ENCODE results near the gene PISD.
"Not testable (repeated sequence)": the region's sequence is repeated elsewhere in the genome, so short reads cannot be mapped to it uniquely, and the experiment has no call there.

Gene PISD

DNA sequence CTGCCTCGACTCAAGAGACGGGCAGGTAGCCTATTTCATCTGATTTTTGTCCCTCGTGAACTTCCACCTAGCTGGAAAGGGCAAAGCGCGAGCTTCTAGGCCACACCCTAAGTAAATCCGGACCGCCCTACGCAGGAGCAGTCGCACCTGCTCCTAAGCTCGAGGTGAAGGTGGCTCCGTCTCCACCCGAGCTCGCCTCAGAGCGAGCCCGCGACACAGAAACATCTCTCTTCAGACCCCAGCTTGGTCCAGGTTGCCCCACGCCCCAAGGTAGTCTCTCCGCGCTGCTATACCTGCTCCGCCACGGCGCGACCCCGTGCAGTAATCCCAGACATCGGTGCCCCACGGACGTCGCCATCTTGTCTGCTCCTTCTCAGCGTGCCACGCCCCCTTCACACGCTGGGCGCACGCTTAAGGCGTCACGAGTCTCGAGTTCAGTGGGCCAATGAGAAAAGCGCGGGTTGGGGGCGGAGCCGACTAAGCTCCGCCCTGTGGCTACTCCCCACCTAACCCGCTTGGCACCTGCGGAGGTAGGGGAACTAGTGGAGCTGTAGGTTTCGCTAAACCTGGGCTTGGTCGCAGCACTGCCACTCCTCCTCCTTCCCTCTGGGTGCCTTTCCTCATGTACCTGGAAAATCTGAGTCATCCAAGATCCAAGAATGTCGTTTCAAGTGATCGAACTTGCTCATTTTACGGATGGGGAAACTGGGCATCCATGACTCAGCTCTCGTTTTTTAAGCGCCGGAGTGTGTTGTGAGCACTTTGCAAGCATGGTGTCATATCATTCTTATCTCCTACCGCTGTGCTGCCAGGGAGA is at the start of gene PISD:
PISD (minus strand) TSS at position 365 of the 817 bp plus-strand sequence; CDS start at position 358, 7 bp downstream.
- peak; percentile 99 for DNase-seq

DNA sequence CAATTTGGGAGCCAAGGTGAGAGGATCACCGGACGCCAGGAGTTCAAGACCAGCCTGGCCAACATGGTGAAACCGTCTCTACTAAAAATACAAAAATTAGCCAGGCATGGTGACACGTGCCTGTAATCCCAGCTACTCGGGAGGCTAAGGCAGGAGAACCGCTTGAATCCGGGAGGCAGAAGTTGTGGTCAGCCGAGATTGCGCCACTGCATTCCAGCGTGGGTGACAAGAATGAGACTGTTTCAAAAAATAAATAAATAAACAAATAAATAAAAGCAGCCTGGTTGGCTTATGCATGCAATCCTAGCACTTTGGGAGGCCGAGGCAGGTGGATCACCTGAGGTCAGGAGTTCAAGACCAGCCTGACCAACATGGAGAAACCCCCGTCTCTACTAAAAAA is 49.2 kb upstream of the PISD start:
- not testable (repeated sequence) for DNase-seq

DNA sequence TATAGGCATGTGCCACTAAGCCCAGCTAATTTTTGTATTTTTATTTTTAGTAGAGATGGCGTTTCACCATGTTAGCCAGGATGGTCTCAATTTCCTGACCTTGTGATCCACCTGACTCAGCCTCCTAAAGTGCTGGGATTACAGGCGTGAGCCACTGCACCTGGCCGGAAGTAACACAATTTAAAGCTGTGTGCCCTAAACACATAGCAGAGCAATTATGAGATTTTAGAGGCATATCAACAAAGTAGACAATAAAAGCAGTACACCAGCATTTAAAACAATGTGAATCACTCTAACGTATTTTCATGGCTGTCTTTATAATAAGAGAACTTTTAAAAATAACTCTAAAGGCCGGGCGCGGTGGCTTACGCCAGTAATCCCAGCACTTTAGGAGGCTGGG is 45.5 kb upstream of the PISD start:
- no peak for DNase-seq

DNA sequence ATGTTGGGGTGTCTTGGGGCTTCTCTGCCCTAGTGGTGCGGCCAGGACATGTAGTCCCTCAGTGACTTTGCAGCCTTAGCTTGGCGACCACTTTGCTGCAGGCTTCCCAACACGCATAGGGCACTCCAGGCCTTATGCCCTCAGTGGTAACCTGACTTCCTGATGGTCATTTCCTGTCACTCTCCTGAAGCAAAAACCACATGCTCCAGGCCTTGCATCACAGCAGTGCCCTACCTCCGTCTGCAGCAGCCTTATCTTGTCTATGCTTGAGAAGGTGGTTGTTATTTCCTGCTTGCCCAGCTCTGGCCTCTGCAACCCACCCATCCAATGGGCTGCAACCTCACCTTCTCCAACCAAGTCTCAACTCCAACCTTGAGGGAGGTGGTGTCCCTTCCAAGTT is 33.4 kb upstream of the PISD start:
- DNase-seq: no peak

DNA sequence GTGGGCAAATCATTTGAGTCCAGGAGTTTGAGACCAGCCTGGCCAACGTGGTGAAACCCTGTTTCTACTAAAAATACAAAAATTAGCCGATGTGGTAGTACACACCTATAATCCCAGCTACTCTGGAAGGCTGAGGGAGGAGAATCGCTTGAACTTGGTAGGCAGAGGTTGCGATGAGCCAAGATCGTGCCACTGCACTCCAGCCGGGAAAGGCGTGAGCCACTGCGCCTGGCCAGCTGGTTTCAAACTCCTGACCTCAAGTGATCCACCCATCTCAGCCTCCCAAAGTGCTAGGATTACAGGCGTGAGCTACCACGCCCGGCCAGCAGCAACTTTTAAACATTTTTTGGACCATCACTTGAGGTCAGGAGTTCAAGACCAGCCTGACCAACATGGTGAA is 32.0 kb upstream of the PISD start:
- DNase-seq: not testable (repeated sequence)

DNA sequence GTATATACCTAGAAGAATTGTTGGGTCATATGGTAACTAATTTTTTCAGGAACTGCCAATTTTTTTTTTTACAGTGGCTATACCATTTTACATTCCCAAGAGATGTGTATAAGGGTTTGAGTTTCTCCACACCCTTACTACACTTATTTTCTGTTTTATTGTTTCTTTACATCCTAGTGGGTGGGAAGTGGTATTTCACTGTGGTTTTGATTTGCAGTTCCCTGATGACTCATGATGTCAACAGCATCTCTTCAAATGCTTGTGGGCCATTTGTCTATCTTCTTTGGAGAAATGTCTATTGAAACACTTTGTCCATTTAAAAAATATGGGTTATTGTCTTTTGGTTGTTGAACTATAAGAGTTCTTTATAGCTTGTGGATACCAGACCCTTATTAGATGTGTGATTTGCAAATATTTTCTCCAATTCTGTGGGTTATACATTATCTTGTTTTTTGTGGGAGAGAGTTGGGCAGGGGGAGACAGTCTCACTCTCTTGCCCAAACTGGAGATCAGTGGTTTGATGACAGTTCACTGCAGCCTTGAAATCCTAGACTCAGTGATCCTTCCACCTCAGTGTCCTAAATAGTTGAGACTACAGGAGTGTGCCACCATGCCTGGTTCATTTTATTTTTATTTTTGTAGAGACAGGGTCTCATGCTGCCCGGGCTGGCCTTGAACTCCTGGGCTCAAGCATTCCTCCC is 30.3 kb upstream of the PISD start:
- DNase-seq: no peak

DNA sequence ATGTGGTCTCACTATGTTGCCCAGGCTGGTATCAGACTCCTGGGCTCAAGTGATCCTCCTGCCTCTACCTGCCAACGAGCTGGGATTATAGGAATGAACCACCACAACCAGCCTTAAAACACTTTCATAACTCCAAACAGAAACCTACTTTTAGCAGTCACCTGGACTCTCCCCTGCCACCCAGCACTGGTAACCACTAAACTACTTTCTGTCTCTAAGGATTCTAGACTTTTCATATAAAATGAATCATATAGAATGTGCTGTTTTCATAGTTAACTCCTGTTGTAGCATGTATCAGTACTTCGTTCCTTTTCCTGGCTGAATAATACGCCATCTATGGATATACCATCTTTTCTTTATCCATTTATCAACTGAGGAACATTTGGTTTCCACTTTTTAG is 29.4 kb upstream of the PISD start:
- DNase-seq: no peak

DNA sequence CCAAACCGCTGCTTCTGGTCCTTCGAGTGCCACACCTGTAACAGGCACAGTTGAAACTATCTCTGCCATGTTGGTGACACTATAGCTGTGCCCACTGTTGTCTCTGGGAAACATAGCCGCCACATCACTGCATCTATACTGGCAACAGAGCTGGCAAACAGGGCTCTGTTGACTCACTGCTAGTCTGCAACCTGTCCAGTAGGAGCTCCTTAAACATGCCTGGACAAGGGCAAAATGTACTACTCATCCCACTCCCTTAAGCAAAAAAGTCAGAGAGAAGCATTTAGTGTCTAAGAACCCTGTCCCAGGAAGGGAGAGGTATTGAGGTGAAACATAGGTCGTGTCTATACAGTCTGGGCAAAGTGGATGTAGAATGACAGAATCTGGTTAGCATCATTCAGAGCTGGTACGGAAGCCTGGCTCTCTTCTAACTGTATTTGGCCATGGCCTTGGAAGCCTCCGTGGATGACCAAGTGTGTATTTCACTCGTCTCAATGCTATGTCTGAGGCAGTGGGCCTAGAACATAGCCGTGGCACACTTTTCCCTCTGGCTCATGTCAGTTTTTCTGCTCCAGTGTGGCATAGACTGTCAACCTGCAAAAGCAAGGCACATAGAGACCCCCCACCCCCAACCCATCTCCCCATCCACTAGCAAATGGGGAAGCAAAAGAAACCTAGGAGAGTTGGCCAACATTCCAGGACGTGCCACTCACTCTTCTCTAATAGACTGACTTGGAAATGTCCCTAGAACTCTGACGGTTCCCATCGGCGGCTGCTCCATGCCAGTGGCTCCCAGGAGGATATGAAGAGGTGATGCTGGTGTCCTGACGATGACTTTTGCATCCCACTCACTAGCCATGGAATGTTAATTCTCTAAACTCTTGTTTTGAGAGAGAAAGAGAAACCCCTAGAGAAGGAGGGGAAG is 21.4 kb upstream of the PISD start:
- no peak for DNase-seq

DNA sequence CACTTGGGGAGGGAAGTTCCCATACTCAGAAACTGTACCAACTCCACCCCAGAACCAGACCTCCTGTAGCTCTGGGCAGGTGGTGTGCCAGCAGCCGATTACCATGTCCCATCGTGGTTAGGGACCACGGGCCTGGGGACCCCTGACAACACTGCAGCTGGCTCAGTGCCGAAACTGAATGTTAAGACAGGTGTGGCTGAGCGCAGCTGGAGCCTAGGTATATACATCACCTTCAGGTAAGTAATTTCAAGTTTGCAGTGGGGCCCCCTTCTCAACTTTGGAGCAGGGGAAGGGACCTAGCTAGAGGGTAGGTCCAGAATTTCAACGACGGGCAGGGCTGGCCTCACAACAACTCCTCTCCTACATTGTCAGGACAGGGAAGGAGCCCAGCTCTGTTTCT is 20.7 kb upstream of the PISD start:
- DNase-seq: no peak

DNA sequence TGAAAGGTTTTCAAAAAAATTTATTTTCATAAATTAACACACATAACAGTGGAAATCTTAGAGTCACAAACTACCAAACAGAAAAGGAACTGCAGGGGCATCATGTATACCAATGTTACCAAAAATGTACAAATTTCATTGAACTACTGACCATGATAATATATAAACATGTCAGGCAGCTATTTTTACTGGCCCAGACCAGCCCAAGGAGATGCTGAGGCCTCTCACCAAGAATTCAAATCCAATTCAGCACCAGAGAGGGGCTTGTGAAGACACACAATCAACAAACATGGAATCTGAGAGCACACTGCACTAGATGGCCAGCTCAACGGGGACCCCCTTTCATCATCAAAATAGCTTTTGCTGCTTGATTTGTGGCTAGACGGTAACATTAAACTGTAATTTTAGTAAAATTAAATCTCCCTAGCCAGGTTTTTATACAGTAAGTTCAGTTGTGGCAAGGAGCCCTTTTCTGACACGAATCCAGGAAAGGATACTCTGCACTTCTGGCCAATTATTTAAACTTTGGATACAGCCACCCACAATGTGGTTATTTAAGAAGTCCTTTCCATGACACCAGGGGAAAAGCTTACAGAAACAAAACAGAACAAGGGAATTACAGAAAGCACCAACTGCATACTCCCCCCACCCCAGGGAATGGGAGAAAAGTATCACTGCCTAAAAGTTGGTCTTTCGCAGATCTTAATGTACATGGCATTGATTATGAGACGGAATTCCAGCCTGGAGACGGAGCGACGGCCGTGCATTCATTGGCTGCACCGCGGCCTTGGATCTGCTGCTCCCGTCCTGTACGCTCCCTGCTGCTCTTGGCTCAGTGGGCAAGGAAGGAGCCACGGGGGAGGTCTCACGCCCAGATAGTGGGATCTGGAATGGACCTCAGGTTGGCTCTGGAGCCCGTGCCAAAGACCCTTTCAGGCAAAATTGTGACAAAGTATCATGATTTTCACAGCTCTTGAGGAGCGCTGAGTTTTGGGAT is 19.6 kb upstream of the PISD start:
- no peak for DNase-seq

DNA sequence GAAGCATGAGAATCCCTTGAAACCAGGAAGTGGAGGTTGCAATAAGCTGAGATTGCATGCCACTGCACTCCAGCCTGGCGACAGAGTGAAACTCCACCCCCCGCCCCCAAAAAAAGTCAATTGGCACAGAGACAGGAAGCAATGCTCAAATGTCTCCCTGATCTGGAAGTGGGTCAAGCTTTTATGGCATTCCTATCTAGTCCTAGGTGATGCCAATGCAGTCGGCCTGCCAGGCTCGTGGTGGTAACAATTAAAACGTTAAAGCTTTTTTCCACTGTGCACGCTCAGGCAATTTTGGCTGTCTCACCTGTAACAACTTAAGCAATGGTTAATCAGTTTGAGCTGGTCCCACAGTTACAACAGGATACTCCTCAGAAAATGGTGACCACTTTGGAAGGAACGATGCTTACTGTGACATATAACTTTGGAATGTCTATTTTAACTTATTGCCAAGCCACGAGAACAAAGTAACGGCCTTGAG is 18.9 kb upstream of the PISD start:
- no peak for DNase-seq

DNA sequence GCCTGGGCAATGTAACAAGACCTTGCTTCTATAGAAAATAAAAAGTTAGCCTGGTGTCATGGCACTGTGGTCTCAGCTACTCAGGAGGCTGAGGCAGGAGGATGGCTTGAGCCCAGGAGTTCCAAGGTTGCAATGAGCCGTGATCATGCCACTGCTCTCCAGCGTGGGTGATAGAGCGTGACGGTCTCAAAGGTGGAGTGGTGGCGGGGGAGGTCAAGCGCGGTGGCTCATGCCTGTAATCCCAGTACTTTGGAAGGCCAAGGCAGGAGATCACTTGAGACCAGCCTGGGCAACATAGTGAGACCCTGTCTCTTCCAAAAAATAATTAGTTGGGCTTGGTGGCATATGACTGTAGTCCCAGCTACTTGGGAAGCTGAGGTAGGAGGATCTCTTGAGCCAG is 16.7 kb upstream of the PISD start:
- DNase-seq: no peak

DNA sequence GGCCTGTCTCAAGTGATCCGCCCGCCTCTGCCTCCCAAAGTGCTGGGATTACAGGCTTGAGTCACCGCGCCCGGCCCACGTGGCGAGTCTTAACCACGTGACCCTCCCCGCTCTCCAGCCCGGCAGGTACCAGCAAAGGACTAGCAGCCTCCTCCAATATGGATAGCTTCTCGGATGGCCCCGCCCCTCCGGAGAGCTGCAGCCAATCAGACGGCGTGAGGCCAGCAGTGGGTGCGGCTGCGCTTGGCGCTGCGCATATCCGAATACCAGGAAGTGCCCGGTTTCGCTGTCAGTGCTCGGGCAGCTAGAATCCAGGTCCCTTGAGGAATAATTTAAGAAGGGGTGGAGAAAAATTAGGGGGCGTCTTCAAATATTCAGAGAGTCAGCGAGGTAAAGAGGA is 14.7 kb upstream of the PISD start:
- DNase-seq: no peak

DNA sequence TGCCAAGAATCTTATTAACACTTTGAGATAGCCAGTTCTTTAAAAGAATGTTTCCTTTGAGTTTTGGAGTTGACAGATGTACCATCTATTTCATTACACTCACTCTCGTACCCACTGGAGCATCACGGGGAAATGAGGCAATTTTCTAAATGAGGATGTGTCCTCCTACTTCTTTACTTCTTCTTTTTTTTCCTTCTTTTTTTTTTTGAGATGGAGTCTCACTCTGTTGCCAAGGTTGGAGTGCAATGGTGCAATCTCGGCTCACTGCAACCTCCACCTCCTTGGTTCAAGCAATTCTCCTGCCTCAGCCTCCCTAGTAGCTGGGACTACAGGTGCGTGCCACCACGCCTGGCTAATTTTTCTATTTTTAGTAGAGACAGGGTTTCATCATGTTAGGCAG is 12.2 kb upstream of the PISD start:
- not testable (repeated sequence) for DNase-seq

DNA sequence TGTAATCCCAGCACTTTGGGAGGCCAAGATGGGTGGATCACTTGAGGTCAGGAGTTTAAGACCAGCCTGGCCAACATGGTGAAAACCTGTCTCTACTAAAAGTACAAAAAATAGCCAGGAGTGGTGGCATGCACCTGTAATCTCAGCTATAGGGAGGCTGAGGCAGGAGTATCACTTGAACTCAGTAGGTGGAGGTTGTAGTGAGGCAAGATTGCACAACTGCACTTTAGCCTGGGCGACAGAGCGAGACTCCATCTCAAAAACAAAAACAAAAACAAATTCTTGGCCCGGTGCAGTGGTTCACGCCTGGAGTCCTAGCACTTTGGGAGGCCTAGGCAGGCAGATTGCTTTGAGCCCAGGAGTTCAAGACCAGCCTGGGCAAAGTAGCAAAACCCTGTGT is 6.8 kb upstream of the PISD start:
- not testable (repeated sequence) for DNase-seq

DNA sequence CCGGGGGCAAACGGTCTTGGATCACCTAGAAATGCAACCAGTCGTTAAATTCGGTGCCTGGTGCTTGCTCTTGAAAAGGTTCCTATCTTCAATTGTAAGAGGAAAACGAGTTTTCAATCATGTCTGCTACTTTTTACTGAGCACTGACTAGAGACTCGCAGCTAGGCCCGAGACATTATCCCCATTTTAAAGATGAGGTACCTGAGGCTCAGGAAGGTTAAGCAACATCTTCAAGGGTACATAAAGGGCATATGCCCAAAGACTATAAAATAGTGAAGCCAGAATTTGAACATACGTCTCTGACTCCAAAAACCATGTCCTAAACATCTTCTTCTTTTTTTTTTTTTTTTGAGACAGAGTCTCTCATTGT is 638 bp upstream of the PISD start:
- no peak for DNase-seq

DNA sequence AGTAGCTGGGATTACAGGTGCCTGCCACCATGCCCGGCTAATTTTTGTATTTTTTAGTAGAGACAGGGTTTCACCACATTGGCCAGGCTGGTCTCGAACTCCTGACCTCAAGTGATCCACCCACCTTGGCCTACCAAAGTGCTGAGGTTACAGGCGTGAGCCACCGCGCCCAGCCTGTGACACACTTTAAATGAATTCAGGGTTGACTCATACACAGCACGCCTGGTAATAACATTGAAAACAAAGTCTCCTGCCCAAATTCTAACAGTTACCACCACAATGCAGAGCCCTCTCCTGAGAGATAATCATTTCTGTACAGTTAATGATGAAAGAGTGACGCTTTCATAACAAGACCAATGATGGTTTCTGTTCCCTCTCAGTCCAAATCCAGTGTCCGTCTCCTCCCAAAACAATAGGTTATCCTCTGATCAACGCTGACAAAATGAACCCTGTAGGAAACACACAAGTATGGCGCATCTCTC is 1.1 kb downstream of the PISD start:
- DNase-seq: peak; percentile 11

DNA sequence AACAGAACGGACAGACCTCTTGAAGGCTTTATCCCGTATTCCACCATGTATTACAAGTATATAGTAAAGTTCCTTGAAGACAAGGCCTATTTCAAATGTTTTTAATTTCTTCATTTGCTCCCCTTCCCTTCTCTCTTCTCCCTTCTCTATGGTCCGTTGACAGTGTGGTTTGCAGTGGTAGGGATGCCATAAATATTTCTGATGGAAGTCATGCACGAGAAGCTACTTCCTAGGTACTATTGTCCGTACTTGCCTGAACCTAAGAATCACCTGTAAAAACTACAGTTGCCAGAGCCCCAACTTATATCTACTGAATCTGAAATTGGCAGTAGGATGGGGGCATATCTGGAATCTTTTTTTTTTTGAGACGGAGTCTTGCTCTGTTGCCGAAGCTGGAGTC is 2.8 kb downstream of the PISD start:
- DNase-seq: no peak

DNA sequence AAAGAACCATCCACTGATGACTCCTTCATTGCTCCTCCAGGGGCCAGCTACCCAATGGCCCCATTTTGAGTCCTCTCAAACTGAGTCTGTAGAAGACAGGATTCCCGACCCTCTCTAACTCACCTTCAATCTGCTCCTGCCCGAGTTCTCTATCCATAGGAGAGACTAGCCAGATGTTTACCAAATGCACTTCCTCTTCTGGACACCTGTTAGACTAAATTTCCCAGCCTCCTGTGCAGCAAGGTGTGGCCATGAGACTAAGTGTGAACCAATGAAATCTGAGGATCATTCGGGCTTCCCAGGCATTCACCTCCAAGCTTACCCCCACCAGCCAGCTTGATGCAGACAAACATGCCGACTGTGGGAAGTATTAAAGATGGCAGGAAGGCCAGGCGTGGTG is 7.6 kb downstream of the PISD start:
- no peak for DNase-seq

DNA sequence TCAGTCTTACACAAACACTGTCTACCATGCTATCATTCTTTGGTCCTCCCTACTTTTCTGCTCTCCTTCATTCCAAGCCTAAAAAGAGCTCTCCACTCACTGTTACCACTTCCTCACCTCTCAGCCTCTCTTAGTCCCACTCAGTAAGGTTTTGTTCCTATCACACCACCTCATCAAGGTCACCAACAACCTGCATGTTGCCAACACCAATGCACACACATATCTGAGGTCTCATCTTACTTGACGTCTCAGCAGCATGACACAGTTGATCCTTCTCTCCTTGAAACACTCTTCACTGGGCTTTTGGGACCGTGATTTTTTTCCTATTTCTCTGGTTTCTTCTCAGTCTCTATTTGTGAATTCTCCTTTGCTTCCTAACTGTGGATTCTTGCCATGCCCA is 8.1 kb downstream of the PISD start:
- DNase-seq: no peak

DNA sequence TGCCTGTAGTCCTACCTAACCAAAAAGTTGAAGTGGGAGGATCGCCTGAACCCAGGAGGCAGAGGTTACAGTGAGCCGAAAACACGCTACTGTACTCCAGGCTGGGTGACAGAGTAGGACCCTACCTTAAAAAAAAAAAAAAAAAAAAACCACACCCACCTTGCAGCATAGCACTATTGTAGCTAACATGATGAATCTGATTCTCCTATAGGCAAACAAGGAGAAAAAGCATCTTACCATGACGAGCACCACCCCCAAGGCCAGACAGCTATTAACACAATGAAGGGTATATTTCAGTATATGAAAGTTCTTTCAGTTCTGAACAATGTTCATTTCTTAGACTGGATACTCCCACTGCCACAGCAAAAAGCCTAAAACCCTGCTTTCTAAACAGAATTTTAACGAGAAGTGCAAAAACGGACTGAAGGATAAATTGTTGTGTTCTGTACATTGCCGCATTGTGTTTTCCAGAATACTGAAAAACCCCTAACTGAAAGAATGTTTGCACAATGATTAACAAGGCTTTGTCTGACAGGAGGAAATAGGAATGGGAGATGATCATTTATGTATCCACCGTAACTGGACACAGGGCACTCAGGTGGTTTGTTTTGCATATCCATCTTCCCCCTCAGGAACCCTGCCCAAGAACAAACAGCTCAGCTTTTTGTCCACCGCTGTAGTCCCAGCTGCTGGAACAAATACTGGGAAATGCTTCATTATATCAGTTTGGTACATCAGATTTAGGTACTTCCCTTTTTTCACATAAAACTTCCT is 8.9 kb downstream of the PISD start:
- no peak for DNase-seq
